Fibroblast of mammary gland (primary cell): ENCODE measurements around the gene CLTB.

Experiments
- DNase-seq: peaks from one replicate; pipeline ENCODE4 v3.0.0-alpha.2; 2010; ENCODE audit warnings: low read depth
- H3K4me3 ChIP-seq: 2 replicates; pipeline ENCODE4 v1.5.1; 2011; ENCODE audit warnings: low read depth, mild to moderate bottlenecking, low read length, moderate library complexity; ENCODE audit not compliant: control insufficient read depth
- CTCF ChIP-seq: conservative IDR thresholded peaks from 2 replicates; pipeline ENCODE4 v1.5.1; 2011; ENCODE audit warnings: low read depth, low read length, inconsistent platforms; ENCODE audit not compliant: control insufficient read depth, insufficient read depth

Gene CLTB

GRCh38 chr5:176401281-176402205 is 14.8 kb downstream of the CLTB start:
- no peak overlapping the region for H3K4me3 ChIP-seq
- no peak for TF ChIP-seq CTCF
- DNase-seq = no peak

- DNase-seq = no peak
- H3K4me3 ChIP-seq = no peak overlapping the region
- no peak for TF ChIP-seq CTCF
Observed at GRCh38 chr5:176400382-176401156, 15.8 kb downstream of the CLTB start.

GRCh38 chr5:176397736-176398420 is 18.5 kb downstream of the CLTB start:
- no peak for TF ChIP-seq CTCF
- H3K4me3 ChIP-seq = no peak overlapping the region

GRCh38 chr5:176396330-176396729 is 20.0 kb downstream of the CLTB start:
- H3K4me3 ChIP-seq = no peak overlapping the region
- no peak for TF ChIP-seq CTCF
- DNase-seq = peak; percentile 32

More at GRCh38 chr5:176397736-176398420, 18.5 kb downstream of the CLTB start:
- no peak for DNase-seq

- H3K4me3 ChIP-seq = no peak overlapping the region
- no peak for DNase-seq
- TF ChIP-seq CTCF = no peak
Observed at GRCh38 chr5:176394881-176395675, 21.3 kb downstream of the CLTB start.

GRCh38 chr5:176394096-176394495 is 22.2 kb downstream of the CLTB start:
- TF ChIP-seq CTCF = no peak
- DNase-seq = no peak

More at GRCh38 chr5:176394096-176394495, 22.2 kb downstream of the CLTB start:
- no peak overlapping the region for H3K4me3 ChIP-seq
